IPS-18a (cell line): ENCODE measurements around the gene ROBO1.
A peak's percentile ranks its signal among the peaks of the same experiment; 100 is the strongest.
"Not testable (repeated sequence)": the region's sequence is repeated elsewhere in the genome, so short reads cannot be mapped to it uniquely, and the experiment has no call there.

ENCODE experiments used
- H3K27ac ChIP-seq: one replicate; pipeline ENCODE4 v1.5.1; 2013; ENCODE audit warnings: low read length
- H3K27me3 ChIP-seq: one replicate; pipeline ENCODE4 v1.6.1; 2013; ENCODE audit warnings: mild to moderate bottlenecking, low read length; ENCODE audit not compliant: control insufficient read depth, insufficient read depth
- H3K36me3 ChIP-seq: one replicate; pipeline ENCODE4 v1.6.1; 2013; ENCODE audit warnings: low read depth, low read length; ENCODE audit not compliant: control insufficient read depth
- H3K4me1 ChIP-seq: one replicate; pipeline ENCODE4 v1.6.1; 2013; ENCODE audit warnings: low read depth, low read length; ENCODE audit not compliant: control insufficient read depth
- H3K4me3 ChIP-seq: one replicate; pipeline ENCODE4 v1.5.1; 2013; ENCODE audit warnings: low read length
- H3K9ac ChIP-seq: one replicate; pipeline ENCODE4 v1.6.1; 2013; ENCODE audit warnings: mild to moderate bottlenecking, low read length, moderate library complexity
- H3K9me3 ChIP-seq: one replicate; pipeline ENCODE4 v1.6.1; 2013; ENCODE audit warnings: low read depth, low read length; ENCODE audit not compliant: control insufficient read depth

ROBO1 gene

DNA sequence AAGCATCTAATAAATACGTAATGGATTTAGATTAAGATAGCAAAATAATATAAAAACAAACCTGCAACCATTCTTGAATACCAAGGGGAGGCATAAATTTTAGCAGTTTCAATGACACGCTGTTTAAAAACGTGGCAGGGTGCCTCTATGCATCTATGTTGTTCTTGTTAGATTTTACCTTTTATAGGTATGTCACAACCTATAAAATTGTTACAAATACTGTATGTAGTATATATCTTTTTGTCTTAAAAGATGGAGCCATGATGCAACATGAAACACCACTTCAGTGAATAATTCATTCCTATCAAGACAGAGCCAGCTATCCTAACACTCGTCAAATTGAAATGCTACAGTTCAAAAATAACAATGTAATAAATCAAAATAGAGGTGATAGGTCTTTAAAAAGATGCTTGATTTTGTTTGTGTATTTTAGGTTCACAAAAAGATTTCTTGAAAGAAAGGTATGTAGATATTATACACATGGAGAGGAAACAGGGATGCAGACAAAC is 1059.2 kb downstream of the ROBO1 start:
- H3K4me3 ChIP-seq: no peak overlapping the region
- no peaks in the 10 kb centered on the region for H3K9me3 ChIP-seq
- H3K27me3 ChIP-seq: no peaks in the 10 kb centered on the region
- H3K36me3 ChIP-seq: no peaks in the 10 kb centered on the region
- no peaks in the 10 kb centered on the region for H3K4me1 ChIP-seq
- no peak overlapping the region for H3K9ac ChIP-seq
- no peak overlapping the region for H3K27ac ChIP-seq

DNA sequence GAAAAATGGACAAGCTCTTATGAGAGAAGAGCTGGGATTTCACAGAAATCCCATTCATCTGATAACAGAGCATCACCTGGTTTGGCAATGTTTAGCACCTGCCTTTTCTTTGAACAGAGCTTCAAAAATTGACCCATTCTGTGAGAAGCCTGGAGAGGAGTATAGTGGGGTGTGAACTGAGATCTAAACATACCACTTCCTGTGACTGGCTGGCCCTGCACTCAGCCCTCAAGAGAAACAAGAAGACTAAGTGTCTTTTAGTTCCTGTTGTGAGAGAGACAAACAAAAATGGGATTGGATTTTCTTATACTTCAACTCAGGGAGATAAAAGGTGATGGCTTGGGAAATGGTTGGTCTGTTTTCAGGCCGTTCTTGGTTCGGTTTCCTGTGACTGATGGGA is 1060.2 kb downstream of the ROBO1 start:
- Histone ChIP-seq H3K4me3 (no peak overlapping the region), H3K27me3 (no peaks in the 10 kb centered on the region), H3K9ac (no peak overlapping the region), H3K9me3 (no peaks in the 10 kb centered on the region), H3K4me1 (no peaks in the 10 kb centered on the region), H3K36me3 (no peaks in the 10 kb centered on the region), H3K27ac (no peak overlapping the region)

GRCh38 chr3:78706906-78707523 is 1060.8 kb downstream of the ROBO1 start:
- Histone ChIP-seq H3K4me1 (no peaks in the 10 kb centered on the region), H3K9ac (no peak overlapping the region), H3K27ac (no peak overlapping the region), H3K9me3 (no peaks in the 10 kb centered on the region), H3K4me3 (no peak overlapping the region), H3K27me3 (no peaks in the 10 kb centered on the region), H3K36me3 (no peaks in the 10 kb centered on the region)

GRCh38 chr3:78703944-78704343 is 1063.9 kb downstream of the ROBO1 start:
- Histone ChIP-seq H3K4me3 (no peak overlapping the region), H3K36me3 (no peaks in the 10 kb centered on the region), H3K9me3 (no peaks in the 10 kb centered on the region), H3K4me1 (no peaks in the 10 kb centered on the region), H3K9ac (no peak overlapping the region), H3K27me3 (no peaks in the 10 kb centered on the region), H3K27ac (no peak overlapping the region)

- Histone ChIP-seq H3K4me1 (no peaks in the 10 kb centered on the region), H3K9me3 (no peaks in the 10 kb centered on the region), H3K27me3 (no peaks in the 10 kb centered on the region), H3K36me3 (no peaks in the 10 kb centered on the region), H3K27ac (no peak overlapping the region), H3K4me3 (no peak overlapping the region), H3K9ac (no peak overlapping the region)
Observed at GRCh38 chr3:78701537-78701936, 1066.3 kb downstream of the ROBO1 start.

DNA sequence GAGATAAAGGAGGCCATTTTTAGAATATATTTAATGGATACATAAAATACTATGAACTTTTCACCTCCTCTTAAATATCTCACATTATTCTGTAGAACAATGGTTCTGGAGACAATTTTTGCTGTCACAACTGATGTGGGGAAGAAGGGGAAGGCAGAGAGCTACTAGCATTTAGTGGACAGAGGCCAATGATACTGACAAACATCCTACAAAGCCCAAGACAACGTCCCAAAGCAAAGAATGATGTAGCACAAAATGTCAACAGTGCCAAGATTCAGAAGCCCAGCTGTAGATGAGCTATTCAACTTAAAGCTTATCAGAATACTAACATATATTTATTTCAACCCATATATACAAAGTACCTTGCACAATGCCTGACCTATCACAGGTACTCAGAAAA is 1069.4 kb downstream of the ROBO1 start:
- Histone ChIP-seq H3K4me3 (no peak overlapping the region), H3K36me3 (no peaks in the 10 kb centered on the region), H3K4me1 (no peaks in the 10 kb centered on the region), H3K9me3 (no peaks in the 10 kb centered on the region), H3K27me3 (no peaks in the 10 kb centered on the region), H3K27ac (no peak overlapping the region), H3K9ac (no peak overlapping the region)

DNA sequence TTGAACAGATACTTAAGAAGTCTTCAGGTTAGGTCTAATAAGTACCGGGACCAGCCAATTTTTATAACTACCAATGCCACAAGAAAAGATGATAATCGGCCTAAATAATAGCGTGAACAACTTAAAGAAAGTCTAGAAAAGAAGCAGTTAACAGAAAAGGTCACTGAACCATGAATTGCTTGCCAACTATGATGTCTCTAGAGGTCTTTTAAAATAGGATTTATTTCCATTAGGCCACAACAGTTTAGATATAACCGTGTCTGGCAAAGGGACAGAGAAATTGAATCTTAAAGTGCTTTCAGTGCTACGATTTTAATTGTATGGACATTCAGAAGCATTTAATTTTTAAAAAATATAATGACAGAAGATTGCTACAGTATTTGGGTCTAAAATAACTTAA is 1070.4 kb downstream of the ROBO1 start:
- Histone ChIP-seq H3K4me1 (no peaks in the 10 kb centered on the region), H3K9me3 (no peaks in the 10 kb centered on the region), H3K27me3 (no peaks in the 10 kb centered on the region), H3K36me3 (no peaks in the 10 kb centered on the region), H3K4me3 (no peak overlapping the region), H3K9ac (no peak overlapping the region), H3K27ac (no peak overlapping the region)

GRCh38 chr3:78690766-78691165 is 1077.0 kb downstream of the ROBO1 start:
- H3K9me3 ChIP-seq: no peaks in the 10 kb centered on the region
- H3K27ac ChIP-seq: no peak overlapping the region
- no peak overlapping the region for H3K9ac ChIP-seq
- no peaks in the 10 kb centered on the region for H3K27me3 ChIP-seq
- no peak overlapping the region for H3K4me3 ChIP-seq
- H3K4me1 ChIP-seq: no peaks in the 10 kb centered on the region
- H3K36me3 ChIP-seq: peaks cover 6% of the 10 kb centered on the region

GRCh38 chr3:78689378-78689777 is 1078.4 kb downstream of the ROBO1 start:
- Histone ChIP-seq H3K9me3 (no peaks in the 10 kb centered on the region), H3K27ac (no peak overlapping the region), H3K36me3 (peaks cover 9% of the 10 kb centered on the region), H3K9ac (no peak overlapping the region), H3K4me1 (no peaks in the 10 kb centered on the region), H3K4me3 (no peak overlapping the region), H3K27me3 (no peaks in the 10 kb centered on the region)

DNA sequence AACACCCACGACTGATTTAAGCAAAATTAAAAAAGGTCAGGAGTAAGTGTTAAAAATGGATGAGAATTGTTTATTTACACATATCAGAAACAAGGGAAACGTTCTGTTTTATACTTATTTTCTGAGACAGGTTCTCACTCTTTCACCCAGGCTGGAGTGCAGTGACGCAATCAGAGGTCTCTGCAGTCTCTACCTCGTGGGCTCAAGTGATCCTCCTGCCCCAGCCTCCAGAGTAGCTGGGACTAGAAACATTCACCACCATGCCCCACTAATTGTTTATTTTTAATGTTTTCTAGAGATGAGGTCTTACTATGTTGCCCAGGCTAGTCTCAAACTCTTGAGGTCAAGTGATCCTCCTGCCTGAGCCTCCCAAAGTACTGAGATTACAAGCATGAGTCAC is 1080.3 kb downstream of the ROBO1 start:
- H3K27me3 ChIP-seq: no peaks in the 10 kb centered on the region
- H3K9ac ChIP-seq: no peak overlapping the region
- no peaks in the 10 kb centered on the region for H3K4me1 ChIP-seq
- no peak overlapping the region for H3K4me3 ChIP-seq
- peaks cover 9% of the 10 kb centered on the region for H3K36me3 ChIP-seq
- H3K27ac ChIP-seq: no peak overlapping the region
- H3K9me3 ChIP-seq: no peaks in the 10 kb centered on the region

DNA sequence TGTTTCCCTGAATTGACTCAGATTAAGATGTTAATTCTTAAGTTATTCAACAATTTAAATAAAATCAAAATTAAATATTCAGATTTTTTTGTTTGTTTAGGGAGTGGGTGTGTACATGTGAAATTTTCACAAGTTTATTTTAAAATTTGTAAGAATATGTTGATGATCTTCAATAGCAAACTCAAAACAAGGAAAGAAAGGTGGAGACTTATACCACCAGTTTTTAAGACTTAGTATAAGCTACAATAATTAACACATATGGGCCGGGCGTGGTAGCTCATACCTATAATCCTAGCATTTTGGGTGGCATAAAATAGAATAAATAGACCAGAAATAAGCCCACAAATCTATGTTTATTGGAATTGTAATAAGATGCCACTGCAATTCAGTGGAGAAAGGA is 1084.5 kb downstream of the ROBO1 start:
- H3K27me3 ChIP-seq: no peaks in the 10 kb centered on the region
- no peak overlapping the region for H3K4me3 ChIP-seq
- H3K27ac ChIP-seq: no peak overlapping the region
- H3K4me1 ChIP-seq: no peaks in the 10 kb centered on the region
- no peaks in the 10 kb centered on the region for H3K9me3 ChIP-seq
- no peak overlapping the region for H3K9ac ChIP-seq
- peaks cover 5% of the 10 kb centered on the region for H3K36me3 ChIP-seq

DNA sequence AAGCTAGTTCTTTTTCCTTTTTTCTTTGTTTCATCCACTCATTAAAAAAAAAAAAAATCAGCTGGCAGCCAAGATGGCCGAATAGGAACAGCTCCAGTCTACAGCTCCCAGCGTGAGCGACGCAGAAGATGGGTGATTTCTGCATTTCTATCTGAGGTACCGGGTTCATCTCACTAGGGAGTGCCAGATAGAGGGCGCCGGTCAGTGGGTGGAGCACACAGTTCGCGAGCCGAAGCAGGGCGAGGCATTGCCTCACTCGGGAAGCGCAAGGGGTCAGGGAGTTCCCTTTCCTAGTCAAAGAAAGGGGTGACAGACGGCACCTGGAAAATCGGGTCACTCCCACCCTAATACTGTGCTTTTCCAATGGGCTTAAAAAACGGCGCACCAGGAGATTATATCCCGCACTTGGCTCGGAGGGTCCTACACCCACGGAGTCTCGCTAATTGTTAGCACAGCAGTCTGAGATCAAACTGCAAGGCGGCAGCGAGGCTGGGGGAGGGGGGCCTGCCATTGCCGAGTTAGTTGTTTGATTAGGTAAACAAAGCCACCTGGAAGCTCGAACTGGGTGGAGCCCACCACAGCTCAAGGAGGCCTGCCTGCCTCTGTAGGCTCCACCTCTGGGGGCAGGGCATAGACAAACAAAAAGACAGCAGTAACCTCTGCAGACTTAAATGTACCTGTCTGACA is 1092.5 kb downstream of the ROBO1 start:
- H3K4me1 ChIP-seq, H3K27ac ChIP-seq, H3K9ac ChIP-seq: not testable (repeated sequence)

More for the DNA sequence above, 1092.5 kb downstream of the ROBO1 start:
- peak overlapping the region; percentile 21 for H3K4me3 ChIP-seq
- not testable (repeated sequence) for H3K9me3 ChIP-seq, H3K27me3 ChIP-seq, H3K36me3 ChIP-seq
